GM18526 (cell line): ENCODE results near the gene ENSA.
A peak's percentile ranks its signal among the peaks of the same experiment; 100 is the strongest.

Experiments used
- POLR2A ChIP-seq: IDR thresholded peaks from 3 replicates; pipeline ENCODE4 v1.6.1; 2011; ENCODE audit not compliant: insufficient read length; ENCODE audit errors: extremely low read depth

ENSA gene

DNA sequence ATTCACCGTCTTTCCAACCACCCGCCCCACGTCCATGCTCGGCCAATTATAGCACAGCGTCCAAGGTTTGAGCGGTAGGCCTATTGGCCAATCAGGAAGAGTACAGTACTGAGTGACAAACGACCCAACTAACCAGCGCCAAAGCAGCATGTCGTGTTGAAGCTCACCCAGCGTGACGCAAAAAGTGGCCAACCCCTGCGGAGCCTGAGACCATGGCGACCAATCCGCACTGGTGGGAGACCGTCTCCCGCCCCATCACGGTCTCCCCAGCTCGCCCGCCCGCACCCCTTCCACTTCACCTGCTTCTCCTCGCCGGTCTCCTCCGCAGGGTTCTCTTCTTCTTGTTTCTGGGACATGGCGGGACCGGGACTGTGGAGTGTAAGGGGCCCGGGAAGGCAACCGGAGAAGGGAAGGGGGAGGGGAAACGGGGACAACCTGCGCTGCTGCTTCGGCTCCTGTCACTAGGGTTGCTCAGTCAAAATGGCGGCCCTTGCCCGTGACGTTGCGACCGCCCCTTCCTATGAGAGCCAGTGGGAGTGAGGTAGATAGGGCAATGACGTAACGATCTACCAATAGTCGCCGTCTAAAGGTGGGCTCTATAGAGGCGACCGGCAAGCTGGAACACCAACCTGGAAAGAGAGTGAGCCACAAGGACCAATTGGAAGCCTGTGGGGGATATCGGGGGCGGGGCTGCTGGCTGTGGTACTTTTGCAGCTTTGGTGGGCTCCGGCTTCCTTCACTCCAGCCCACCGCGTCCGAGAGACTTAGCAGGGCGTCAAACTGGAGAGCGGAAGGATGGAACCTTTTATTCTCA, at the start of gene ENSA:
Gene ENSA, minus strand, starts transcription at position 498 of the 814 bp plus-strand sequence. Its CDS starts 142 bp downstream, at position 356.
- TF ChIP-seq POLR2A: peak; percentile 65

DNA sequence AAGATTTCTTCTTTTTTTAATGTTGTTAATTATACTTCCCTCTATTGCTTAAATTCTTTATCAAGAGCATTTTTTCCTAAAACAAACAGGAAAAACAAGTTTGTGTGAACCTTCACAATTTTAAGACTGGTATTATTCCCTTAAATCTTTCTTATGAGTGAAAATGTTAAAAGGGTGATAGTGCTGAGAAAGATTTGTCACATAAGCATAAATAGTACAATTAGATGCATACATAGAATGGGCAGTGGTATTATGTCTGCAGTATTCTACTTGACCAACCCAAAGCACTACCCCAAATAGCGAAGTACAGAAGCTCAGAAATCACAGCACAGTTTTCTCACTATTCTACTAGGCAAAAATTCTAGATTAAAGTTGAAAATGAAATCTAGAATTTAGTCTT, 49.6 kb upstream of the ENSA start:
- no peak for TF ChIP-seq POLR2A

GRCh38 chr1:150674881-150675280, 45.5 kb upstream of the ENSA start:
- TF ChIP-seq POLR2A: no peak

DNA sequence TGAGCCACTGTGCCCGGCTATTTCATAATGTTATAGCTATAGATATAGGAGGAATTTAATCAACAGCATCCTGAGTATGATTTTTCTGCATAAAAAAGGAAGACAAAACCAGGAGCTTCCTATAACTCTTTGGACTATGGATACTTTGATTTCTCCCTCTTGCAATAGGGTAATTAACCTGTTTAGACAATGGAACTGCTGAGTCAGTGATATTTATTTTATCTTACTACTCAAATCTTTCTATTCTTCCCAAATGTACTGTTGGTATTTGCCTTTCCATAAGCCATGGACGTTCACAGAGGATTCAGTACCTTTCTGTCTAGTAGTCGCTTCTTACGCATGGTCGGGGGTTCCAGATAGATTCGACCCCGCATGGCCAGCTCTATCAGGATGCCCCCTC, 33.9 kb upstream of the ENSA start:
- no peak for TF ChIP-seq POLR2A

DNA sequence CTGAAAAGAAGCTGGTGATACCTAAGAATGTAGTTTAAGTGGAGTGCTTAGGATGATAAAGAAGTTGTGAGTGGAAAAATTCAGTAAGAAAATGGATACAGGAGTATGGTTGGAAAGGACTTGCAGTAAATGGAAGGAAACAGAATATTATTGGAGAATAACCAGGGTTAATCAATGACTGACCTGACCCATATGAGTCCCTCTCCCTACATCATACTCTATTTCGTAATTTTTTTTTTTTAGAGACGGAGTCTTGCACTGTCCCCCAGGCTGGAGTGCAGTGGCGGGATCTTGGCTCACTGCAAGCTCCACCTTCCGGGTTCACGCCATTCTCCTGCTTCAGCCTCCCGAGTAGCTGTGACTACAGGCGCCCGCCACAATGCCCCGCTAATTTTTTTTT, 33.4 kb upstream of the ENSA start:
- no peak for TF ChIP-seq POLR2A

DNA sequence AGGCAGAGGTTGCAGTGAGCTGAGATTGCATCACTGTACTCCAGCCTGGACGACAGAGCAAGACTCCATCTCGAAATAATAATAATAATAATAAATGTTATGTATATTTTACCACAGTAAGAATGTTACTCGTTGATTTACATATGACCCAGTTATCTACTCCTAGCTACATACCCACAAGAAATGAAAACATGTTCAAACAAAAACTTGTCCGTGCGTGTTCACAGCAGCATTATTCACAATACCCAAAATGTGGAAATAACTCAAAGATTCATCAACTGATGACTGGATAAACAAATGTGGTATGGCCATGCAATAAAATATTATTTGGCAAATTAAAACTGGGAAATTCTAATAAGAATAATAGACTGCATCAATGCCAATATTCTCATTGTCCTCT, 31.7 kb upstream of the ENSA start:
- no peak for TF ChIP-seq POLR2A

DNA sequence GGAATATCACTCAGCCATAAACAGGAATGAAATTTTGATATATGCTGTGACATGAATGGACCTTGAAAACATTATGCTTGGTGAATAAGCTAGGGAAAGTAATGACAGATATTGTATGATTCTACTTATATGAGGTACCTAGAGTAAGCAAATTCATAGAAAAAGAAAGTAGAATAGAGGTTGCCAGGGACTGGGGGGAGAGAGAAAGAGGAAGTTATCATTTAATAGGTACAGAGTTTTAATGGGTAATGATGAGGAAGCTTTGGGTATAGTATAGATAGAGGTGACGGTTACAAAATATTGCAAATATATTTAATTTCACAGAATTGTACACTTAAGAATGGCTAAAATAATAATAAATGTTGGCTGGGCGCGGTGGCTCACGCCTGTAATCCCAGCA, 31.2 kb upstream of the ENSA start:
- TF ChIP-seq POLR2A: no peak

- TF ChIP-seq POLR2A: no peak
Measured at GRCh38 chr1:150650193-150650592, 20.8 kb upstream of the ENSA start.

- TF ChIP-seq POLR2A: no peak
Measured at GRCh38 chr1:150649441-150650075, 20.1 kb upstream of the ENSA start.

DNA sequence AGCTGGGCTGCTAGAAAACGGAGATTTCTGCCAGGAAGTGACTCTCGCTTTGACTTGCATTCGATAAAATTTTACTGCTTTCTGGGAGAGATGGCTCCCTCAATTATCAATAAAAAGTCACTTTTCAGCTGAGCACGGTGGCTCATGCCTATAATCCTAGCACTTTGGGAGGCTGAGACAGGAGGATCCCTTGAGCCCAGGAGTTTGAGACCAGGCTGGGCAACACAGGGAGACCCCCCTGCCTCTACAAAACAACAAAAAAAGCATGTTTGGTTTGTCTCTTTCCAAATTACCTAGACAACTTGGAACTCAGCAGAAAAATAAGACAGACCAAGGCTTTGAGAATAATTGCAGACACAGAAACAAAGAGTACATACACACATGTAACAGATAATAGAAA, 12.9 kb upstream of the ENSA start:
- no peak for TF ChIP-seq POLR2A

- no peak for TF ChIP-seq POLR2A
Measured at GRCh38 chr1:150628766-150629114, 672 bp downstream of the ENSA start.

- no peak for TF ChIP-seq POLR2A
Measured at GRCh38 chr1:150627826-150628410, 1.5 kb downstream of the ENSA start.

GRCh38 chr1:150626150-150626549, 3.3 kb downstream of the ENSA start:
- no peak for TF ChIP-seq POLR2A

DNA sequence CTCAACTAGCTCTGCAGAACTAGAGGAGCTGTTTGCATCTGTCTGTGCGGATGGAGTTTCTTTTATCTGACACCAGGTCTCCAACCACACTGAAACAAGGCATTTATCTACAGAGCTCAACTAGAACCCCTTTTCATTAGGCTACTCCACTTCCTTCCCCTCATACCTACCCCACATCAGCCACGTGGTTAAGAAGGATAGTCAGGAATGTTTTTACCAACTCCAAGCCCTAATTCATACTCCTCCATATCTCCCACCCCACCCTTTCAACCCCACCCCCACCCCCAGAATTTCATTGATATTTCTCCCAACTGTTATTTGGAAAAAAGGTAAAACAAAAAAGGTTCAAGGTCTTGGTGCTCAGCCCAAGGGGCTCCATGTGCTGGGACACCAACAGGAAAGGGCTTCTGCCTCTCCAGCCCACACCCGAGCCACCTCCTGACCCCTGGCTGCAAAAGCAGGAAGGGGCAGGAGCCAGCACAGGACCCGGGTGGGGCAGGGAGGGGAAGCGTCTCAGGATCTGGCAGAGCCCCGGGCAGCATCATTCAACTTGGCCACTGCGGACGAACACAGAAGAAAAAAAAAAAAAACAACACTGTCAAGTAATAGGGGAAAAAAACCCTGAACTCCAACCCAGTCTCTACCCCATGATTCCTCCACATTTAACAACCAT, 7.0 kb downstream of the ENSA start:
- TF ChIP-seq POLR2A: no peak

GRCh38 chr1:150621497-150622302, 7.7 kb downstream of the ENSA start:
- no peak for TF ChIP-seq POLR2A

DNA sequence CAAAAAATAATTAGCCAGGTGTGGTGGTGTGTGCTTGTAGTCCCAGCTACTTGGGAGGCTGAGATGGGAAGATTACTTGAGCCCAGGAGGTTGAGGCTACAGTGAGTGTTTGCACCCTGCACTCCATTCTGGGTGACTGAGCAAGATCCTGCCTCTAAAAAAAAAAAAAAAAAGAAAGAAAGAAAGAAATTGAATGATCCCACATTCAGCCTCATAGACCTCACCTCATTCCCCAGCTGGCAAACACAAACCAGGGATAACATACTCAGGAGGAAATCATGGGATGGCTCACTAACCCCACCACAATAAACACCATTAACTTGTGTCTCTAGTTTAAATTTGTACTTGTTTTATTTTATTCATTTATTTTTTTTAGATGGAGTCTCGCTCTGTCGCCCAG, 8.5 kb downstream of the ENSA start:
- no peak for TF ChIP-seq POLR2A
